GM18873 (cell line): ENCODE measurements around the gene RASGEF1C.

Source experiments
- ATAC-seq: cut with Tn5 transposase; IDR thresholded peaks from one replicate; pipeline ENCODE4 v1.9.1; 2021; ENCODE audit warnings: mild to moderate bottlenecking, moderate library complexity, moderate number of reproducible peaks; ENCODE audit not compliant: unreplicated experiment, low FRiP score

The RASGEF1C gene

DNA sequence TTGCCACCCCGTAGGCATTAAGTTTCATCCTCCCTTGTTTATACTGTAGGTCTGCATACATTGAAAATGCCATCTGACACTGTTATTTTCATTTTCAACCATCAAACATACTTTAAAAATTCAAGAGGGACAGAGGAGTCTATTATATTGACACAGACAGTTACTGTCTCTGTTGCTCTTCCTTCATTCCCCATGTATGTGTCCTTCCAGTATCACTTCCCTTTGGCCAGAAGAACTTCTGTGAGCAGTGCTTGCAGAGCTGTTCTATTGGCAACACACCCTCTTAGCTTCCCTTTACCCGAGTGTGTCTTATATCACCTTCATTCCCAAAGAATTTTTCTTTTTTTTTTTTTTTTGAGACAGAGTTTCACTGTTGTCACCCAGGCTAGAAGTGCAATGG is 42.8 kb downstream of the RASGEF1C start:
- ATAC-seq = no peak

DNA sequence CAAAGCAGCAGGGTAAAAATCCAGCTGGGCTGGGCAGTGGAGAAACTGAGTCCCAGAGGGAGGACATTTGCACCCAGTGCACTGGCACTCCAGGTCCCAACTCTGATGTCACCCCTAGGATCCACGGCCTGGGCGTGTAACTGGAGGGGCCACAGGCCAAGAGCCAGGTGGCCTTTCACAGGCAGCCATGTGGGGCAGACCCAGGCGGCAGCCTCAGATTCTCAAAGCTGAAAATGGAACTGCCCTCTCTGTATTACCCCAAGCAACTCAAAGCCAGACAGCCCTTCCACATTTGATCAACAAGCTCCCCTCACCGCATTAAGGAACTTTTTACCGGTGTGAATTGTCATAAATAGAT is 46.7 kb downstream of the RASGEF1C start:
- no peak for ATAC-seq

DNA sequence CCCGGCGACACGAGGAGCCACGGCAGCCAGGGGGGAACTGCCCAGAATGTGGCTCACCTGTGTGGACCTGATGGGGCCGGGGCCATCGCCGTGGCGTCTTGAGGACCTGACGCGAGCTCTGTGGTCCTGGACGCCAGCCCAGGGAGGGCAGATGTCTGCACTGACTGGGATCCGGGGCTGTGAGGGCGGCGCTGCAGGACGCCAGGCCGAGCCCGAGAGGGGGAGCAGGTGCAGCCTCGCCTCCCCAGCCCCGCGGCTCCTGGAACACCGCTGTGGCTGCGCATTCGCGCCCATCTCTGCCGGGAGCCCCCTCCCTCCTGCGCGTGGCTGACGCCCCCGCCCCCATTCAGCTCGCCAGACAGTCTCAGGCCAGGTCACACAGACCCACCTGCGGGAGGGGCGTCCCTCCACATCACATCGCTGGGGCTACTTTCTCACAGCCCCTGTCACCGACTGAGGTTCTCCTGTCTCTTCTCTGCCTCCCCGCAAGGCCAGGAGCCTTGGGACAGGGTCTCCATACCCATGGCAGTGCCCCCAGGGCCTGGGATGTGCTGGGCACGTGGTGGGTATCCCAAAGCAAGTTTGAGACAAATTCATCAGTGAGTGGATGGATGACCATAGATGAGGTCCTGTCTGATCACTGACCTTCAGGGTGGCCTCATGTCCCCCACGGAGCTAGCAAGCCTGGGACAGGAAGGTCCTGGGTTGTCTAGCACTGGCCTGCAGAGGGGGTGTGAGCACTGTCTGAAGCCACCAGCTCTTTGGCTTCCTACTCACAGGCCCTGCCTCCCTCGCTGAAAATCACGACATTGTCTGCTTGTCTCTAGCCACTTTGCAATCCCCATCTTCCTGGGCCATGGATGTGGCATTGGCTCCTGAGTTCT is 47.3 kb downstream of the RASGEF1C start:
- ATAC-seq = no peak

DNA sequence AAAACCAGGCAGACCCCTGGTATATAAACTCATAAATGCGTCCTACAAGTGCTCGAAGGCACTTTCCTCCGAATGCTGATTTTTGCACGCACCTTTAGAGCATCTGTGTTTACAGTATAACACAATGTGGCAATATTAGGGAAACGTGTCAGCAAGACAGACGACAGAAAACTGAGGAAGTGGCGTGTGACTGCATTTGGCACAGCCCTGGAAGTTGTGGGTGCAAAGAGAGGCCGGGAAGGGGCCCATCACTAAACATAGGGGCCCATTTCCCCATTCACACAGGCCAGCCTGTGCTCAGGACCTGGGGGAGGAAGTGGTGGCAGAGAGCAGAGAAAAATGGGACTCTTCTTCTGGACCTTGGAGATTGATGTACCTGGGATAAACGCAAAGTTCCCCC is 48.2 kb downstream of the RASGEF1C start:
- no peak for ATAC-seq

DNA sequence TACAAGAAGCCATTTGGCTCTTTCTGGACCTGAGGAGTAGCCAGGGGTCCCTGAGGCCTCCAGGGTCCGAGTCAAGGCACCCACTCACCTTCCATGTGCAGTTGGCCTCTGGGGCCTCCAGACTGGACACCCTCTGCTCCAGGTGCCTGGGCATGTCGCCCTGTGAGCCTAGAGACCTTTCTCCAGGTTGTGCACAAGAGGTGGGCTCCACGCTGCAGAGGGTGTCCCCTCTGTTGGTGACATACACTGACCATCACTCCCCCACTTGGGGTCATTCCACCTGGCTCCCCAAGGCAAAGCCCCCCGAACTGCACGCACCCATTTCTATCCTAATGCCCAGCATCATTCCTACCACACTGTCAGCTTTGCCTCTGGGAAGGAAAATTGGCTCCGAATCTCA is 48.8 kb downstream of the RASGEF1C start:
- no peak for ATAC-seq

DNA sequence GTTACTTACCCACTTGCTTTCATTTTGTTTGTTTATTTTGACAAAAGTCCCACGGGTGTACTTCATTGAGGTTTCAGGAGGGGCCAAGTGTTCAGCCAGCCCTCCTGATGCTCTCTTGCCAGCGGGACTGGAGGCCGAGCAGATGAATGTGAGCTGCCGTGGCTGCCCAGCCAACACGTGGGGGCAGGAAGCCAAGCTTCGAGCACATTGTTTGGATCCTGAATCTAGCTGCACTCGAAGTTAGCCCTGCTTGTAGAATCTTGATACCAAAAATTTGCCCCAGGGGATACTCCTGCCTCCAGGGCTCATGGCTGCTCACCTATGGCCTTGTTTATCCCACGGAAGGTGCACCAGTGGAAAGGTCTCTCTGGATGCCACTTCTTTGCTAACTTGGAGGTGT is 49.3 kb downstream of the RASGEF1C start:
- ATAC-seq = no peak

DNA sequence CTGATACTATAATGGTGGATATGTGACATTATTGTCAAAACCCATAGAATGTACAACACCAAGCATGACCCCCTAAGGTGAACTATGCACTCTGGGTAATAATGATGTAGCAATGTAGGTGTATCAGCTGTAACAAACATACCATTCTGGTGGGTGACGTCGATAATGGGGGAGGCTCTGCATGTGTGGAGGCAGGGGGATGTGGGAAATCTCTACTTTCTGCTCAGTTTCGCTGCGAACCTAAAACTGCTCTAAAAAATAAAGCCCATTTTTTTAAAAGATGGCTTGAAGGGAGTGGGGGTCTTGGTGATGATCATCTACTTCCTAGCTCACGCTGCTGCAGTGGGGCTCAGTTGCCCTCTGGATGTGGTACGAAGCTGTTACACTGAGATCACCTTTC is 51.1 kb downstream of the RASGEF1C start:
- no peak for ATAC-seq

DNA sequence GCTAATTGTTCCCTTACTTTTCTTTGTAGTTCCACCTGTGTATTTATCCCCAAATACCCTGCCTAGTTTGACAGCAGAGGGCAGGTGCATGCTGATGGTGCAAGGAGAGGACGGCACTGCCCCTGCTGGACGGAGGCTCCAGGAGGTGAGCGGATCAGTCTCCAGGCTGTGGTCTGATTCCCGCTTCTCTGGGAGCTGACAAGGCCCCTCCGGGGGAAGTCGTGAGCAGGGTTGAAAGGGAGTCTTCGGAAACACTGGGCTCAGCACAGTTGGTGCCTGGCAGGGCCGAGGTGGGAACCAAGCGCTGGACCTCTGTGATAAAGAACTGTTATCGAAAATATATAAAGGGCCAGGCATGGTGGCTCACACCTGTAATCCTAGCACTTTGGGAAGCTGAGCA is 52.9 kb downstream of the RASGEF1C start:
- no peak for ATAC-seq

DNA sequence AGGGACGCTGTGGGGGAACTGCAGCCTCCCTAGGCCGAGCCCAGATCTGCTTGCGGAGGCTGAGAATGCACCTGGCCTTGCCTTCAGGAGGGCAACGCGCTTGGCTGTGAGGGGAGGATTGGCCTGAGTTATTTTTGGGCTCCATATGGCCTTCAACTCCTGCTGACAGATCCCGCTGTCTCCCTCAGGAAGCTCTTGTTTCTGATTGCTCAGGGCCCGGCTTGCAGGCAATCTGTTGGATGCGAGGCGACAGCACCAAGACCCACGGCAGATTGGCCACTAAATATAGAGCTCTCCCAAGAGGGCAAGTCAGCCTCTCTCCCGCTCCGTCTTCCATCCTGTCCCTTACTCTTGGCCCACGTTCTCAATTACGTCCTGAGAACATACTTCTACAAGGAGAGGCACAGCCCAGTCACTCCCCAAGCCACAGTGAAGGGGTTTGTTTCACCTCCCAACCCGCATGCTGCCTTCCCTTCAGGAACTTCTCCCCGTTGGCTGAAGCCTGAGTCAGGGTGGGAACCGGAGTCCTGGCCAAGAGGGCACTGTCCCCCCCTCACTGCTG is 53.6 kb downstream of the RASGEF1C start:
- no peak for ATAC-seq

DNA sequence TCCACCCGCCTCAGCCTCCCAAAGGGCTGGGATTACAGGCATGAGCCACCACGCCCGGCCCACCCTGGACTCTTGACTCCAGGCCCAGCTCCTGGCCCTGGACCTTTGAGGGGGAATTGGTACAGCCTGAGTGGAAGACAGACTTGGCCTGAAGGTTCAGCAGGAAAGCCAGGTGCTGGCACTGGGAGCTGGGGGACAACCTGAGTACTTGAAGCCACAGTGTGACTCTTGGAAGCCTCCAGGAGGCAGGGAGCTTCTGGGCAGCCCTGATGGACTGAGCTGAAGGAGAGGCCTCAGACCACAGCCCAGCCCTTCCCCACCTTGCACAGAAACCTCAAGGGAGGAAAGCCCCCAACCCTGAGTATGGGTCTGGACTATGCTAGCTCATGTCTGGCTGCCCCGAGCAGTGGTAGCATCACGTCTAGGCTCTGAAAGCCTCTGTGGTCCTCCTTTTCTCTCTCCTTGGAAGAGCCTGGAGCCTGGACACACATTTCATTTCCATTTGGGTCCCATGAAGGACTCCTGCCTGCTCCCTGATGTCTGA is 54.1 kb downstream of the RASGEF1C start:
- no peak for ATAC-seq

DNA sequence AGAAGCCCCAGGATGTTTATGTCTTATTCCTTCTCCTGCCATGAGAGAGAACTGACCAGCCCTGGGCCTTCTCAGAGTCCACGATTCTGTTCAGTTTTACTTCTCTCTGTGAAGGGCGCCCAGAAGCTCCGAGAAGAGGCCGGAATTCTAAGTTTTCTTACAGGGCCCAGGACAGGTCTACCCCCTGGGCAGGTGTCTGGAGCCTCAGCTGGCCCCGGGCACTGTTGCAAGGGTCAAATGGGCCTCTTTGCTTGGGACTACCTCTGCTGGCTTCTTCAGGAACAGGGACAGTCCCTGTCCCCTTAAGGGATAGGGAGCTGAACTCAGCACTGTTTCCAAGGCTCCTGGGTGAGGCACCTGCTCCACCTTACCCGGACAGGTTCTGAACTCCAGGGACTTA is 55.0 kb downstream of the RASGEF1C start:
- no peak for ATAC-seq

DNA sequence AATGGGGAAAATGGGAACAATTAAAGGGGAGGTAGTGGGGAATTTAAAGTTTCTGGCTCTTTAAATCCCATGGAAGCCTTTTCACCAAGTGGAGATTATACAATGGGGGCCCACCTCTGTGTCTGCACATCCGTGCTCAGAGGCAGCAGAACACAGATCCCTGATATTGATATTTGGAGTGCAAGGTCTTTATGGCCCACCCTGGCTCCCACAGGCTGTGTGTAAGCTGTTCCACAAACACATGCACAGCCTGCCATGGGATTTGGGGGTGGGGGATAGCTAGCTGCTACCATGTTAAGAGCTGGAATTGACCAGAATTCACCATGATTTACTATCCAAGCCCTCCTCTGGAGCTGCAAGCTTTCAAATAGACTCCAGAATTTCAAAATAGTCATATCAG is 55.9 kb downstream of the RASGEF1C start:
- ATAC-seq = no peak

DNA sequence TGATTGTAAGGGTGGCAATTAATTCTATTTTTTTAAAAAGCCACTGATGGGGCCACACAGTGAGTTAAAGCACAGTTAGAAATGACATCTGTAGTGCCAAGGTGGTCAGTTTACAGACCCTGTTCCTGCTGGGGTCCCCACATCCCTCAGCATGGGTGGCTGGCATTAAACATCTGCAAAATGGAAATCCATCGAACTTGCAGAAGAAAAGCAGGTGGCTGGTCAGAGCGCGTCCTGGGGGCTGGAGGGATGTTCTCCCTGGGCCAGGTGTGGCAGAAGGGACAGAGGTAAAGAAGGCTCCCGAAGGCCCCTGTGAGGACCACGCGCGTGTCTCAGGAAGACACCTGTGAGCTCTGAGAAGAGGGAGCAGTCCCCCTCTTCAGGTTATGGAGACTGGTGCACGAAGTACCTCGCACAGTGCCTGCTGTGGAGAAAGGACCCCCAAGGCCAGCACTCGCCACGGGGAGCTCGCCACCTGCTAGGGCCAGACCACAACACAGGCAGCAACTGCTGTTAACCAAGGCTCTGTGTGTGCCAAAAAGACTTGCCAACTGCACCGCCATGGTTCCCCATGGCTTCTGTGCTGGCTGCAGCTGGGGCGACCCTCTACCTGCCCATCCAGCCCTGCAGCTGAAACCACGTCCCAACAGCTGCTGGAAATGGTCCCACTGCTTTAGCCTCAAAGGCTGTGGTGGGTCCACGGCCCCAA is 65.2 kb downstream of the RASGEF1C start:
- ATAC-seq = no peak

DNA sequence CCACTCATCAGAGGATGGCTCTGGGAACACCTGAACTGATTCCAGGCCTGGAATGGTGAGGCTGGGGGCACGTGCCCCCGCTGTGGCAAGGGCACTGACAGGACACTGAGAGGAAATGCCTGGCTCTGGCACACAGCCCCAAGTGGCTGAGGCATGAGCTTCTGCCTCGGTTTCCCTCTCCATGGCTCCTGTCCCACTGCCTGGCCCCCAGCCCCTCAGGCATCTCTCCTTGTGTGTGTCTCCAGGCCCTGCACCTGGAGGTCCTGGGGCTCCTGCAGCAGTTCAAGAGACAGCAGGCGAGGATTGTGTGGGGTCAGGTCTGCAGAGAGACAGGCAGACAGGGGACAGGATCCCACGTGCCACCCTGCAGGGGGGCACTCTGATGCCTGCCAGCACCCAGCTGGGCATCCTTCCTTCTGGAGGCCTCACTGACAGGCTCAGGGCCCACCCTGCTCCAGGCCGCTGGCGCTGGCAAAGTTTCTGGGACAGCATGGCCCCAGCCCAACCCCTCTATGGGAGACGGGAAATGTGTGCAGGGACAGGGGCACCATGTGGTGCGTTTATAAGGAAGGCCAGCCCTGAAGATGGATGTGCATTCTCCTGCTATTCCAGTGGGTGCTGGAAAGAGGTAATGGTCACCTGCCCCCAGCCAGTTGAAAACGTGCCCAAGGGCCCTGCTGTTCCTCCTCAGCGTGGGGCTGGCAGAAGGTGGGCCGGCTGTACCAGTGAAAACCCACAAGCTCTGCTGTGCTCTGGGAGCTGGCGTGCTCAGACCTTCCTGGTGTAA is 66.0 kb downstream of the RASGEF1C start:
- ATAC-seq = no peak

DNA sequence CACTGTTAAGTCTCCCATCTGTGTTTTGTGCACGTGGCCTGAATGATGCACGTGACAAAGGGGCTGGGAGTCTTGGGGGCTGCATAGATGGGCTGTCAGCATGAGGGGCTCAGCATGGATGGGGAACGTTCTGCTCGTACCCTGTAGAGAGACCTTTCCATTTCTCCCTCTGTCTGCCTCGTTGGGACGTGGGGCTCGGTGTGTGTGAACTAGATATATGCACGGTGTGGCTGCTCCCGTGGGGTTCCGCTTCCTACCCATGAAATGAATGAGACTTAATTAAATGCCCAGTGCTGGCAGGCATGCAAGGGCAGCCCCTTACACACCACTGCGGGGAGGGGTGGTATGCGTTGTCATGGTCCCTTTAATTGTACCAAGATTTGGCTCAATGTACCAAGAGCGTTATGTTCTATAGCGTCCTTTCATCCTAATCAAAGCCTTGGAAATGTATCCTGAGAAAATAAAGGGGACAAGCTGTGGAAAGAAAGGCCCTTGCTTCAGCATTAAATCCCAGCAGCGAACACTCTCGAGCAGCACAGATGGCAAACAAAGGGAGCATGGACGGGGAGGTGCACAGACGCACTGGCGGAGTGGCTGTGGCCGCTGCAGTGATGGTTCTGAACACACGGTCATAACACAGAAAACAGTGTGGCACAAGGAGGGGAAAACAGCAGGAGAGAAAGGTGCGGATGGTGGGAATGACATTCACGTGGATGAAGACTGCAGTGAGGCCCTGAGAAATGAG is 66.8 kb downstream of the RASGEF1C start:
- no peak for ATAC-seq

DNA sequence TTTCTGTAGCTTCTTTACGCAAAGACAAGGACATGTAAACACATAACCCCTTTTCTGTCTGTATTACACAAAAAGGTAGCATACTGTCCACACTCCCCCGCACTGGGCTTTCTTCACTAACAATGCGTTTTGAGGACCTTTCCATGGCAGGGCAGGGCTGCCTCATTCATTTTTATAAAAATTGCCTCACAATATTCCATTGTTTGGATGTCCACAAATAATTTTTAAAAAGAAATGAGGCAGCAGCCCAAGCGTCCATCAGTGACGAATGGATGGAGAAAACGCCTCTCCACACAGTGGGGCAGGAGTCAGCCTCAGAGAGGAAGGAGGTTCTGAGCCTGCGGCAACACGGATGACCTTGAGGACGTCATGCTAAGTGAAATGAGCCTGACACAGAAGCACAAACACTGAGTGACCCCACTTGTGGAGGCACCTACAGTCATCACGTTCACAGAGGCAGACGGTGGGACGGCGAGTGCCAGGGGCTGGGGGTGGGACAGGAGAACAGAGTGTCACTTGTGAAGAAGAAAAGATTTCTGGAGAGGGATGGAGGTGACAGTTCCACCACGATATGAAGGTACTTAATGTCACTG is 67.8 kb downstream of the RASGEF1C start:
- no peak for ATAC-seq

DNA sequence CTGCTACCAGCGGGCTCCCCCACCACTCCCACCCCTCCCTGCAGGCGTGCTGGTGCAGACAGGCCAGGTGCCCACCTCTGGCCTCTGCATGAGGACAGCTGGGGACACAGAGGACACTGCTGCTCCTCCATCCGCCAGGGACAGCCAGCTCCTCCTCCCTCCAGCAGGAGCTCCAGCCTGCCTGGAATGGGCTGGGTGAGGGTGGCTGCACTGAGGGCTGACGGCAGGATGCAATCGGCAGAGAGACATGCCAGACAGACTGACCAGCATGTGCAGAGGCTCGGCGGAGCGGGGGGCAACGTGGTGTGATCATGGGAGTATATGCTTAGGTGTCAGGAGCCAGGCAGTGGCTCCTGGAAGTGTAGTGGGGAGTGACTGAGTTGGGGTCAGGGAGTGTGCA is 68.4 kb downstream of the RASGEF1C start:
- no peak for ATAC-seq

DNA sequence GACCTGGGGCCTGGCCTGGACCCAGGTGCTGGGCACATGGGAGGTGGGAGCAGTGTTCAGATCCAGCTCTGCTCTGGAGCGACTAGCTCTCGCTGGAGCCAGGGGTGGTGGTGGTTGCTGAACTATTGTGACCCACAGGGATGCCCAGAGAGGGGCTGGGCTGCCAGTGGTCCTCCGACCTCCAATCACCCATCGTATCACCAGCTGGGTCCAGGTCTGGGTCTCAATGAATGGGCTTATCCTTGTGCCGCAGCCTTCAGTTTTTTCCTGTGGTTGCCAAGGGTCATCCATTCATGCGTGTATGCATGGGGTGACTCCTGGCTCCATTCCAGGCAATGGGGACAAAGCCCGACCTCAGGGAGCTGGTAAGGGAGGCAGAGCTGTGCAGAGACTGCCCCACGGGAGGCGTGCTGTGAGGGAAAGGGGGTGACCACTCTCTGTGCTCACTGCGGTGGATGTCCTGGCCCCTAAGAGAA is 68.9 kb downstream of the RASGEF1C start:
- ATAC-seq = no peak

DNA sequence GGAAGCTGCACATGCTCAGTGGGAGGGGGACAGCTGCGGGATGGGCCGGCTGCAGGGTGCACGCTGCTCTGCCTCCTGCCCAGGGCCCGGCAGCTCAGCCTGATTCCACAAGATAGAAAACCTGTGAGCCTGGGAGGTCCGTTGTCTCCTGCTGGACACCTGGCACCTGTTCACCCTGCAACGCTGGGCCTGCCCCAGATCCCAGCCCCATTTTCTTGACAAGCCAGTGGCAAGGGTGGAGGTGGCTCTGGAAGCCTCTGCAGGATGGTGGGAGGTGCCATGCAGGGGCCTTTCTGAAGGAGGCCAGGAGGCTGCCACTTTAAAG is 69.3 kb downstream of the RASGEF1C start:
- ATAC-seq = no peak
